Measurements from ENCODE around the gene WHRN.

DNA sequence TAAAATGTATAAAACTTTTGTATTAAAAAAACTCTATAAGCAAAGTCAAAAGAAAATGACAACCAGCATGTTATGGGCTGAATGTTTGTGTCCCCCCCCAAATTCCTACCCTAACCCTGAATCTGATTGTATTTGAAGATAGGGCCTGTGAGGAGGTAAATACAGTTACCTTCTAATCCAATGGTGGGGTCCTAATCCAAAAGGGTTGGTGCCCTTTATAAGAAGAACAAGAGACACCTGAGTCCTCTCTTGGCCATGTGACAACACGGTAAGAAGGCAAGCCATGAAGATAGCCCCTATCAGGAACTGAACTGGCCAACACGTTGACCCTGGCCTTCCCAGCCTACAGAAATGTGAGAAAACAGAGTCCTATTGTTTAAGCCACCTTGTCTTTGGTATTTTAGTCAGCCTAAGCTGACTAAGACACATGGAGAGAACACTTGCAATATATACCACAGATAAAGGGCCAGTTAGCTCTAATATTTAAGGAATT is 67.8 kb downstream of the WHRN start:
- TF ChIP-seq EZH2 (IDR thresholded peaks at IDR 0.05) (no peak), POLR2AphosphoS5 (IDR thresholded peaks at IDR 0.05; ENCODE audit: borderline replicate concordance, low read depth, low read length) (no peak), FOXP2 (optimal IDR thresholded peaks at IDR 0.05; ENCODE audit: control extremely low read depth, extremely low read length, insufficient read depth) (no peak)

Data from SK-N-MC (cell line).